ENCODE data around the gene SFRP2.

DNA sequence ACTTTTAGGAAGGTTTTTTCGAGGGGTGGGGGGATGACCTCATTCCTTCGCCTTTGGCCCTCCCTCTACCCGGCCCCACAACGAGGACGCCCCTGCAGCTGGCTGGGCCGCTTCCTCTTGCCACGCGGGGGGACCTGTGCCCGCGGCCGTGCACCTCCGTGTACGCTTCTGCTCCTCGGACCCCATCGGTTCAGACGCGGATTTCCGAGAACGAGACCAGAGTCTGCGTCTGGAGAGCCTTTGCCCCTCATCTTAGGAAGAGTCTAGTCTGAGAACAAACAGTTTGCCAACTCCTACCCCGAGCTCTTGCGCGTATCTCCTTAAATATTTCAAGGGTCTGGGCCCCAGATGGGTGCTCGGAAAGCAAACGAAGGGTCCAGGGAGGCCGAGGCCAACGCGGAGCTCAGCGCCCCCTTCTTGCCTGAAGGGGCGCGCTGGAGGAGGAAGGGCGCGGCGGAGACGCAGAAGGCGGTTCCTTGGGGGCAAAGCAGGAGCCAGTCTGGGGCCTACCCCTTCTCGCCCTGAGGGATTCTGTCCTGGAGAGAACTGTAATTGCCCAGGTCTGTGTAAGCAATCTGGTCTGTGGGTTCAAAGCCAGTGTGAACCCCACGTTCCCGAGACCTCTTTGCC, 3.9 kb upstream of the SFRP2 start:
- TF ChIP-seq, protein P1, sequence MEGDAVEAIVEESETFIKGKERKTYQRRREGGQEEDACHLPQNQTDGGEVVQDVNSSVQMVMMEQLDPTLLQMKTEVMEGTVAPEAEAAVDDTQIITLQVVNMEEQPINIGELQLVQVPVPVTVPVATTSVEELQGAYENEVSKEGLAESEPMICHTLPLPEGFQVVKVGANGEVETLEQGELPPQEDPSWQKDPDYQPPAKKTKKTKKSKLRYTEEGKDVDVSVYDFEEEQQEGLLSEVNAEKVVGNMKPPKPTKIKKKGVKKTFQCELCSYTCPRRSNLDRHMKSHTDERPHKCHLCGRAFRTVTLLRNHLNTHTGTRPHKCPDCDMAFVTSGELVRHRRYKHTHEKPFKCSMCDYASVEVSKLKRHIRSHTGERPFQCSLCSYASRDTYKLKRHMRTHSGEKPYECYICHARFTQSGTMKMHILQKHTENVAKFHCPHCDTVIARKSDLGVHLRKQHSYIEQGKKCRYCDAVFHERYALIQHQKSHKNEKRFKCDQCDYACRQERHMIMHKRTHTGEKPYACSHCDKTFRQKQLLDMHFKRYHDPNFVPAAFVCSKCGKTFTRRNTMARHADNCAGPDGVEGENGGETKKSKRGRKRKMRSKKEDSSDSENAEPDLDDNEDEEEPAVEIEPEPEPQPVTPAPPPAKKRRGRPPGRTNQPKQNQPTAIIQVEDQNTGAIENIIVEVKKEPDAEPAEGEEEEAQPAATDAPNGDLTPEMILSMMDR (conservative IDR thresholded peaks at IDR 0.05 in 1 of 2, IDR thresholded peaks at IDR 0.05 in 1 of 2; ENCODE audit: low read depth in 1 of 2, low read length in 2 of 2), result no peak
- no peak for TF ChIP-seq EZH2 (IDR thresholded peaks at IDR 0.05; ENCODE audit: low read length, missing control alignments)
